HG03045 (cell line): Measurements from ENCODE around the gene UTP15.

Experiments
- ATAC-seq: cut with Tn5 transposase; IDR thresholded peaks from one replicate; pipeline ENCODE4 v1.9.1; 2021; ENCODE audit warnings: mild to moderate bottlenecking, moderate library complexity; ENCODE audit not compliant: unreplicated experiment

UTP15 gene

DNA sequence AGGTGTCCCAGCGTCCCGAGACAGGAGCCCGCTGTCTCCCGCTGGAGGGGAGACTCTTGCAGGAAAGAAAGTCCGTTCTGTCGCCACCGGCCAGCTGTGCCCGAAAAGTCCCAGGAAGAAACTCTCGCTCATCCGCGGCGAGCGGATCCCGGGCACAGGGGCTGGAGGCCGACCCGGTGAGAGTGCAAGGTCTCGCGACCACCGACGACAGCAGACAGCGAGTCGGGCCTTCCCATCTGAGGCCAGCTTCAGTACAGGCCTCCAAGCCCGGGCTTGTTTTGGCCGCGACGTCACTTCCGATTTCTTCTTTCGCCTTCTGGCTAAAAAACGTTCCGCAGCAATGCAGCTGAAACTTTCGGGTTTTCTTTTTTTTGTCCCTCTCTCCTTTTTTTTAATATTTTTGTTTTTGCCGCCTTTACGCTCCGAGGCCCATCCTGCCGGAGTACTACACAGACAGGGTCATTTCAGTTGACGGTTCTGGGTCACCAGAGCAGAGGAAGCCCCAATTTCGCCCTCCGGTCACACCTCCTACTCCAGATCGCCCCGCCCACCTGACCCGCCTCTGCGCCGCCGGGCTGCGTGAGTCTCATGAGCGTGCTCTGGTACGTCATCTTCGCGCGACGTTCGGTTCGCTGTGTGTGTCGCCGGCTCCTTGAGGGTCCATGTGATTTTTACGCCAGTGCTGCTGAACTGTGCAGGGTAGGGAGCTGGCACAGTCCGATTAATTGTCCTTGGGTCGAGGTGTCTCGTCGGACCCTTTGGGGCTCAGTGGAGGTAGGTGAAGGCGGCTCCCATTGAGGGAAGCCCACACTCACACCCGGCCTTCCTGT, at the start of gene UTP15, which contains the start of gene ANKRA2:
Gene UTP15, plus strand, starts transcription at position 605 of the 830 bp plus-strand sequence. CDS start 1,602 bp downstream, outside the sequence.
Gene ANKRA2, minus strand, starts transcription at position 501 of the 830 bp plus-strand sequence. CDS start 2,758 bp downstream, outside the sequence.
- ATAC-seq, result peak; percentile 95

- ATAC-seq, result peak; percentile 95
These were observed 45.8 kb upstream of the UTP15 start for GRCh38 chr5:73519531-73520283.

- no peak for ATAC-seq
These were observed 42.6 kb upstream of the UTP15 start for GRCh38 chr5:73522989-73523388.

DNA sequence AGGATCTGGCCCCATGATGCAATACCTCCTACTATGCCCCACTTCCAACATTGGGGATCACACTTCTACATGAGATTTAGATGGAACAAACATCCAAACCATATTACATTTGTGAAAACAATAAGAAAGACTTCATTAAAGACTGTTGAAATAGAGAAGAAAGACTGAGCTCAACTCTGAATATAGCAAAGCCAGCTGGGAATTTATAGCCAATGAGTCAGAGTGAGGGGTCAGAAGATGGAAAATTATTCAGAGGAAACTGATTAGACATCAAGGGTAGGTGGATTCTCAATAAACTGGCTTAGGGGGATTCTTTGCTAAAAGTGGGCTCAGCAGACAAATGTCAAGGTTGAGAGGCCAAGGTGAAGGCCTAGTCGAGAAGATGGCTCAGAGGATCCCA, 41.7 kb upstream of the UTP15 start:
- ATAC-seq, result no peak

DNA sequence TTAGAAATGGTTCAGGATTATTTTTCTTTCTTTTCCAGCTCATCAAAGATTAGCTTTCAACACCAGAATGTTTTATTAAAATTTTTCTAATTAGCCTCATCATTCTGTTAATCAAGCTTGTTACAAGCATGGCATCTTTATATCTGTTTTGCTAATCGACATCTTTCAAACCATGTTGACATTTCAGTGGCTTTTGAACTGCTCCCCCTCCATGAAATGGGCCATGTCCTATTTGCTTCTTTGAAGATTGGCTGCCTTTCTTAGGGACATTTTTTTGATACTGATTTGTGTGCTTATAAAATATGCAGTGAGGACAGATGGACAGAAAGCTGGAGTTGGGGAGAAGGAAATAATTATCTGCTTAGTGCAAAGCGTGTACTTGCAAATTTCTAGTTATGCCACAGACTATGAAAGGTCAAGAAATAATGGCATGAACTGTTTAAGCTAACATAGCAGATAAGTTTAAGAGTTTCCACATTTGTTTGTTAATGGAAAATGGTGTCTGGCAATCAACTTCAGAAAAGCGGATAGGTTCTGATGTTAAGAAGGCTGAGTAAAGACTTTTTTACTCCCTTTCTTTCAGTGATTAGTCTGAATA, 39.8 kb upstream of the UTP15 start:
- ATAC-seq, result no peak

GRCh38 chr5:73528248-73528647, 37.3 kb upstream of the UTP15 start:
- no peak for ATAC-seq

DNA sequence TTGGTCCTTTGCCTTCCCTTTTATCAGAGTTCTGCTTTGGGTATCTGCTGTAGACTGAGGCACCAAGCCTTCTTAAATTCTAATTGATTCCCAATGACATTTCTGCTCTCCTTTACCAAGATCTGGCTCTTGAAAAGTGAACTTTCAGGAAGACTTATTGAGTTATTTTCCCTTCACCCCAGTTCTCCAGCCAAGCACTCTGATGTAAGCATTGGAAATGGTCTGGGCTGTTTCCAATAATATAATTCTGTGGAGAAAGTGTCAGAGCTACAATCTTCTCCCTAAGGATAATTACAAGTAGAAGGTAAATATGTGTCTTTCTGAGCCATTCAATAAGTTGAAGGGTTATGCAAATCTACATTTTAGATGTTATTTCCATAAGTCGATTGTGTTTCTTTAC, 36.5 kb upstream of the UTP15 start:
- no peak for ATAC-seq

- ATAC-seq, result no peak
These were observed 34.2 kb upstream of the UTP15 start for GRCh38 chr5:73531356-73531755.

DNA sequence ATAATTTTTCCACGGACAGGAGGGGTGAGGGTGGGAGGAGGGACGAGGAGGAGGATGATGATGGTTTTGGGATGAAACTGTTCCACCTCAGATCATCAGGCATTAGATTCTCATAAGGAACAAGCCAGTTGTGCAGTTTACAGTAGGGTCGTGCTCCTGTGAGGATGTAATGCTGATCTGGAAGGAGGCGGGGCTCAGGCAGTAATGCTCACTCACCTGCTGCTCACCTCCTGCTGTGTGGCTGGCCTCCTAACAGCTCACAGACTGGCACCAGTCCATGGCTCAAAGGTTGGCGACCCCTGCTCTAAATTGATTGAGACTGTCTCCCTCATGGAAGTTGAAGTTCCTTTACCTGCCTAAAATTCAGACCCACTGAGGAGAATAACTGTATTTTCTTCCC, 33.3 kb upstream of the UTP15 start:
- ATAC-seq, result no peak

- ATAC-seq, result no peak
These were observed 31.4 kb upstream of the UTP15 start for GRCh38 chr5:73534011-73534644.

- ATAC-seq, result no peak
These were observed 30.6 kb upstream of the UTP15 start for GRCh38 chr5:73534971-73535370.

- no peak for ATAC-seq
These were observed 25.8 kb upstream of the UTP15 start for GRCh38 chr5:73539730-73540129.

GRCh38 chr5:73540192-73540591, 25.4 kb upstream of the UTP15 start:
- no peak for ATAC-seq

- no peak for ATAC-seq
These were observed 23.5 kb upstream of the UTP15 start for GRCh38 chr5:73542020-73542419.

- ATAC-seq, result no peak
These were observed 20.8 kb upstream of the UTP15 start for GRCh38 chr5:73544429-73545402.

GRCh38 chr5:73545403-73545779, 20.2 kb upstream of the UTP15 start:
- no peak for ATAC-seq

- ATAC-seq, result no peak
These were observed 15.5 kb upstream of the UTP15 start for GRCh38 chr5:73550016-73550415.

DNA sequence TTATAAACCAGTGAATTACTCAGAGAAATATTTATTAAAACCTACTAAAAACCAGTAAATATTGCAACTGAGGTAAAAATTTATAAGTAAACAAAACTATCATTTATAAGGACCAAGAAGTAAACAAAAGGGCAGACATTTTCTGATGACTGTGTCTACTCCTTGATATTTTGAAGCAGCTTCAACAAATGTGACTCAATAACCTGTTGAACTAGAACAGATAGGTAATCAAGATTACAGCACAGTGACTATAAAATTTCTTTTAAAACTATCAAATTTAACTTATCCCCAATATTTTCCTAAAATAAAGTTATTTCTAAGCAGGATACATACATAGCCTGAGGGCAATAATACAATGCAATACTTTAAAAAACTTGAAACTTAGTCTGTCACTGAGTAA, 12.9 kb upstream of the UTP15 start:
- no peak for ATAC-seq

DNA sequence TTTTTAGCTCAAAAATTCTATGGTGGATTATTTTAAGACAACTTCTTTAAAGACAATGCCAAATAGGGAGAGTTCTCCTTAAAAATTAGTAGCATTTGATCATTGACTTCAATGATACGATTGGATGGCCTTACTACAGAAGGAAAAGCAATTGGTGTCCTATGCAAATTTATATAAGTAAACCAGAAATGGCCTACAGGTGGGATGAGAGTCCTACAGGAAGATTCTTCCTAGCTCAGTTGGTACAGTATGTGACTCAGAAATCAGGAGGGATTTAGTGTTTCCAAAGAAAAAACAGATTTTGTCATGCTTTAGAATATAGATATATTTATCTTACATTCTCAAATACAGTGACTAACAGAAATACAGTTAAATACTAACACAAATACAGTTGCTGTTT, 6.6 kb upstream of the UTP15 start:
- no peak for ATAC-seq

GRCh38 chr5:73564018-73564417, 1.5 kb upstream of the UTP15 start:
- no peak for ATAC-seq
